Right ventricle myocardium superior (tissue), 1 donor: ENCODE results near the gene RFC2. TPM values are rescaled to one million over a fixed set of nuclear protein-coding genes. Genes with fewer than 3 reads are reported as not detected.
"Not testable (repeated sequence)": the region's sequence is repeated elsewhere in the genome, so short reads cannot be mapped to it uniquely, and the experiment has no call there.

ENCODE experiments used
- ATAC-seq: fragments of 200-7000 bp; cut with Tn5 transposase; one replicate; pipeline ENCODE4 v1.9.1; 2020; ENCODE audit warnings: mild to moderate bottlenecking; ENCODE audit not compliant: poor library complexity
- DNase-seq: peaks from one replicate; pipeline ENCODE4 v3.0.0-alpha.2; 2020
- intact Hi-C: fragments of 100-400 bp; cut with DNase I; formaldehyde crosslinking; loops from one replicate; pipeline ENCODE4 v1.11.2; 2022
- total RNA-seq: library from RNA; stranded (reverse); fragmentation: NEBNext Ultra II Directional; extraction: Animal tissue kit (Norgen Biotek cat#: 25700); gene quantifications from one replicate; pipeline ENCODE4 v1.2.1, GENCODE V29; 2021
- donor health status: DM: no; HTN: yes; CAD: no; lungs with severe emphysema.

The RFC2 gene
- total RNA-seq, 1 donor from 2014 or later = 9.4 TPM

- intact Hi-C loops, DNase-seq, ATAC-seq: not testable (repeated sequence)
Observed at GRCh38 chr7:74255461-74255860, 1.3 kb upstream of the RFC2 start.

DNA sequence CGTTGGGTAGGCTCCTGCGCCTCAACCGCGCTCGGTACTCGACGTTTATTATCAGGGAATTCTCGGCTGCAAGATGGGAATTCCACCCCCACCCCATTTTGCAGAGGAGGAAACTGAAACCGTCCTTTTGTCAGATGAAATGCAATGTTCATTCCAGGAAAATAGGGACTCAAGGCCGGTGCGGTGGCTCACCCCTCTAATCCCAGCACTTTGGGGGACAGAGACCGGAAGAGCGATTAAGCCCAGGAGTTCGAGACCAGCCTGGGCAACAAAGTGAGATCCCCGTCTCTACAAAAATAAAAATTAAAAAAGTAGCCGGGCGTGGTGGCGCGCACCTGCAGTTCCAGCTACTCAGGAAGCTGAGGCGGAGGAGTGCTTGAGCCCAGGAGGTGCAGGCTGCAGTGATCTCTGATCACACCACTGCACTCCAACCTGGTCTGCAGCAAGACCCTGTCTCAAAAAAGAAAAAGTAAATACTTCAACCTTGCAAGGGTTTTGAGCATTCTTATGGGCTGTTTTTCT lies 720 bp upstream of the RFC2 start:
- intact Hi-C loops = no loop called here
- ATAC-seq = no peak
- DNase-seq = no peak

DNA sequence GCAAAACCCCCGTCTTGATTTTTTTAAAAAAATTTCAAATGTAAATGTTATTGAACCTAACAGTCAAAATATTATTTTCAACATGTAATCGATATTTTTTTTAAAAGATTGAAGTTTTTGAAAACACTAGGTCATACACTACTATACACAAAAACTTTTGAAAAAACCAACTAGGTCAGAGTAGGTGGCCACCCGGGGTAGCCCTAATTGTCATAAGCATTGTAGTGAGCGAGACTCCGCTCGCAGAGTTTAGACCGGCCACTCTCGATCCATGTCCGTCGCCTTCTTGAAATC lies 417 bp downstream of the RFC2 start:
- ATAC-seq (peak; percentile 23), DNase-seq (no peak)
- intact Hi-C loops = no loop called here

DNA sequence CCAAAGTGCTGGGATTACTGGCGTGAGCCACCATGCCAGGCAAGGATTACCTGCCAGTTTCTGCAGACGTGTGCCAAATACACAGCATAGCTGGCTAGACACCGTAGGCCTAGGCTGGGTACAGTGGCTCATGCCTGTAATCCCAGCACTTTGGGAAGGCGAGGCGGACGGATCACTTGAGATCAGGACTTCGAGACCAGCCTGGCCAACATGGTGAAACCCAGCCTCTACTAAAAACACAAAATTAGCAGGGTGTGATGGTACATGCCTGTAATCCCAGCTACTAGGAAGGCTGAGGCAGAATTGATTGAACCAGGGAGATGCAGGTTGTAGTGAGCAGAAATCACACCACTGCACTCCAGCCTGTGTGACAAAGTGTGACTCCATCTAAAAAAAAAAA lies 868 bp downstream of the RFC2 start:
- intact Hi-C loops = no loop called here
- DNase-seq = no peak
- no peak for ATAC-seq

DNA sequence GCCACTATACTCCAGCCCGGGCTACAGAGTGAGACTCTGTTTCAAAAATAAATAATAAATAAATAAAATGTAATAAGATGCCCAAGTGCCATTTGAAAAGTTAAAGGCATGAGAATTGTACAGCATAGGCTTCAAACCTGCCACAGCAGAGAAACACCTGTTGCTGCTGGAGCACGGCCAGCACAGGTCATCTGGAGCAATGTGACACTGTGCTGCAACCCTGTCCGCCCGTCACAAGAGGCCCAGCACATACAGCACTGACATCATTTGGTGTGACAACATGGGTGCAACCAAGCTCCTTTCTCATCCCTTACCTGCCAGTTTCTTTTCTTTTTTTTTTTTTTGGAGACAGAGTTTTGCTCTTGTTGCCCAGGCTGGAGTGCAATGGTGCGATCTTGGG lies 1.3 kb downstream of the RFC2 start:
- intact Hi-C loops = no loop called here
- no peak for ATAC-seq
- no peak for DNase-seq

- intact Hi-C loops, ATAC-seq, DNase-seq: not testable (repeated sequence)
Observed at GRCh38 chr7:74249058-74249457, 5.1 kb downstream of the RFC2 start.

- intact Hi-C loops = no loop called here
Observed at GRCh38 chr7:74248156-74248555, 6.0 kb downstream of the RFC2 start.

DNA sequence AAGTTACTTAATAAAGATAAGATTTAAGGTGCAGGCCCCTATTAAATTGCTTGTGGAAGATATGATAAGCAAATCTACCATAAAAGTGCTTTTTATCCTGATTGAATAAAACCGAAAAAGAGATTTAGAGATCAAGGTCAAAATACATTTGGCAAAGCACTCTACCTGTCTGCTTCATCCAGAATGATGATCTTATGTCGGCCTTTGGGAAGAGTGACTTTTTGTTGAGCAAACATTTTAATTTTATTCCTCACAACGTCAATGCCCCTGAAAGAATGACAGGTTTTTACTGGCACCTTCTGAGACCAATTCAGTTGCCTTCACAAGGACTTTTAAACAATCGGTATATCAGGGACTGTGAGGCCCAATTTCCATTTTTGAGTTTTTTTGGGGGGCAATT lies 7.7 kb downstream of the RFC2 start:
- intact Hi-C loops = no loop called here
- DNase-seq (no peak), ATAC-seq (no peak)

More at GRCh38 chr7:74248156-74248555, 6.0 kb downstream of the RFC2 start:
- ATAC-seq = no peak
- DNase-seq = no peak

- DNase-seq (no peak), ATAC-seq (no peak)
- intact Hi-C loops = no loop called here
Observed at GRCh38 chr7:74242122-74242443, 12.1 kb downstream of the RFC2 start.

- intact Hi-C loops = no loop called here
- DNase-seq (no peak), ATAC-seq (no peak)
Observed at GRCh38 chr7:74240482-74240881, 13.7 kb downstream of the RFC2 start.

- intact Hi-C loops = no loop called here
- ATAC-seq (no peak), DNase-seq (no peak)
Observed at GRCh38 chr7:74236284-74236683, 17.9 kb downstream of the RFC2 start.

- intact Hi-C loops = no loop called here
- DNase-seq (no peak), ATAC-seq (no peak)
Observed at GRCh38 chr7:74235518-74236268, 18.5 kb downstream of the RFC2 start.

DNA sequence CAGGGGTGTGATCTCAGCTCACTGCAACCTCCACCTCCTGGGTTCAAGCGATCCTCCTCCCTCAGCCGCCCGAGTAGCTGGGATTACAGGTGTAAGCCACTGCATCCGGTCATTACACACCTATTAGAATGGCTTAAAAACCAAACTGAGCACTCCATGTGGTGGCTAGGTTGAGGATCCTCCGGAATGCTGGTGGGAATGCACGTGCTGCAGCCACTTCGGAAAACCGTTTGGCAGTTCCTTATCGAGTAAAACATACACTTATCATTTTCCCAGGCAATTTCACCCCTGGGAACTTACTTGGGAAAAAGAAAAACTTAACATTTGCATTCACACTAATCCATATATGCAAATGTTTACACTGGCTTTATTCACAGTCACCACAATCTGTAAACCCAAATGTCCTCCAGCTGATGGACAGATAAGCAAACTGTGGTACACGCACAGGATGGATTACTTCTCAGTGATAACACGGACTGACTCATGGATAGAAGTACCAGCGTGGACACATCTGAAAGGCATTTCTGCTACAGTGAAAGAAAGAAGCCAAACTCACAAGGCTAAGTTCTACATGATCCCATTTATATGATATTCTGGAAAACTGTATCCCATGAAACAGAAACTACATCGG lies 20.4 kb downstream of the RFC2 start:
- no peak for DNase-seq
- intact Hi-C loops = no loop called here
- ATAC-seq = no peak

DNA sequence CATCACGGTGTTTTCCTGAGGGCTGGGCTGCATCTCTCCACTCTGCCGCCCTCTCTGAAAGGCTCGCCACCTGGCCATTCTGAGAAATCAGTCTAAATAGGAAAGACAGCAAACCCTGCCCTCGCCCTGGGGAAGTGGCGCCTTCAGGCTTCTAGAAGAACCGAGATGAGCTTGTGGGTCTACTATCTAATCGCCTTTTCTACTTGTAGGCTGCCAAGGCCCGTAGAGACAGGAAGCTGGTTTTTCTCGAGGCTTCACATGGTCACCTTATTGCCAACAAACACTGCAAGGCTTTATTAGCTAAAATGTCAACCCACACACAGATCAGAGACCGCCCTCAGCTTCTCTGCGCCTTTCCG lies 23.0 kb downstream of the RFC2 start:
- intact Hi-C loops = no loop called here
- DNase-seq (no peak), ATAC-seq (no peak)

DNA sequence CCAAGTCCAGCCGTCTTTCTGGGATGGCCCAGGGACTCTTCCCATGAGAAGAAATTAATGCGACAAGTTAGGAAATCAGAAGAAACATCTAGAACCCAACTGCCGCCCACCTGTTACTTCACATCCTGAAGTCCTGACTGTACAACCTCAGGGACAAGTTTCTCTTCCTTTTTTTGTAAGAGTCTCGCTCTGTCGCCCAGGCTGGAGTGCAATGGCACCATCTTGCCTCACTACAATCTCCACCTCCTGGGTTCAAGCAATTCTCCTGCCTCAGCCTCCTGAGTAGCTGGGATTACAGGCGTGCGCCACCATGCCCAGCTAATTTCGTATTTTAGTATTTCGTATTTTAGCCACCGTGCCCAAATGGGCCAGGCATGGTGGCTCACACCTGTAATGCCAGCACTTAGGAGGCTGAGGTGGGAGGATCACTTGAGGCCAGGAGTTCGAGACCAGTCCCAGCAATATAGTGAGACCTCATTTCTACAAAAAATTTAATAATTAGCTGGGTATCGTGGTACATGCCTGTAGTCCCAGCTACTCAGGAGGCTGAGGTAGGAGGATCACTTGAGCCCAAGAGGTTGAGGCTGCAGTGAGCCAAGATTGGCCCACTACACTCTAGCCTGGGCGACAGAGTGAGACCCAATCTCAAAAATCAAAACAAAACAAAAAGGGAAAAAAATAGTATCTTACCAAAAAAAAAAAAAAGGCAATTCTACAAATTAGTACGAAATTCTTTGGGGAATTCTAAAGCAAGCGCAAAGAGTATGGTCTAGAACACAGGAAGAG lies 23.6 kb downstream of the RFC2 start:
- intact Hi-C loops = no loop called here
- ATAC-seq = peak; percentile 23

DNA sequence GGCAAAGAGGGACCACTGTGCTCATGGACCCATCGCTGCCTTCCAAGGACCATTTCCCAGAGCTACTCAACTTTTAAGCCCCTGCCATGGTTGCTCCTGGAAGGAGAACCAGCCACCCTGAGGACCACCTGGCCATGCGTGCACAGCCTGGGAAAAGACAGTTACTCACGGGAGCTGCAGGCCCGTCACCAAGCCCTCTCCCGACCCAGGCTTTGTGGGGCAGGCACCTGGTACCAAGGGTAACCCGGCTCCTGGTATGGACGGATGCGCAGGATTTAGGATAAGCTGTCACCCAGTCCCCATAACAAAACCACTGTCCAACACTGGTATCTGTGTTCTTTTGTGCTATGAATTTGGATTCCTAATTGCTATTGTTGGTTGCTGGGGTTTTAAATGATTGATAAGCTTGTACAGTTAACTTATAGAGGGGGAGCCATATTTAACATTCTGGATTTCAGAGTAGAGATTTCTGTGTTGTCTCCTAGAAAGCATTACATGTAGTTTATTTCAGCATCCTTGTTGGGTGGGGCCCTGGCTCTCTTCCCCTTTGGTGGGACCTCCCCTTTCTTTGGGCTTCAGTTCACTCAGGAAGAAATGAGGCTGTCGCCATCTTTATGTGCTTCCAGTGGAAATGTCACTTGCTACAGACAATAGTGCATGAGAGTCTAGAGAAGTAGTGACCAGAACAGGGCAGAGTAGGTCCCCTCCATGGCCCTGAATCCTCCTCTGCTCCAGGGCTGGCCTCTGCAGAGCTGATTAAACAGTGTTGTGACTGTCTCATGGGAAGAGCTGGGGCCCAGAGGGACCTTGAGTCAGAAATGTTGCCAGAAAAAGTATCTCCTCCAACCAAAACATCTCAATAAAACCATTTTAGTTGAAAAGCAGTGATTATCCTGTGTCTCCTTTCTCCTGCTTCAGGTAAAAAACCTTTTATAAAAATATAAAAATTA lies 25.0 kb downstream of the RFC2 start:
- ATAC-seq (peak; percentile 26), DNase-seq (no peak)
- intact Hi-C loops = no loop called here

More for the DNA sequence above, 23.6 kb downstream of the RFC2 start:
- DNase-seq = no peak

DNA sequence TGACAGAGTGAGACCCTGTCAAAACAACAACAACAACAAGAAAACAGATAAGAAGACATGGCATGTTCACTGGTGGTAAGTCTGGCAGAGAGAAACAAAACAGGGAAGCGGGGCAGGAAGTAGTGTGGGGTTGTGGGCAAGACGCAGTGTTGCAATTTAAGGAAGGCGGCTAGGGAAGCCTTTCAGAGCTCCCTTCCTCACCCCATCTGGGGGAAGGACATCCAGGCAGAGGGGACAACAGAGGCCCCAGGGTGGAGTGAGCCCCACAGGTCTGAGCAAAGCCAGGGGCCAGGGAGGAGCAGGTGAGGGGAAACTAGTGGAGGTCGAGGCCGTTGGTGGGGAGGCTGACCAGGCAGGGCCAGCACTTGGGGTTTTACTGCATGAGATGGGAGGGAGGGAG lies 27.6 kb downstream of the RFC2 start:
- ATAC-seq = peak; percentile 76
- DNase-seq = no peak
- intact Hi-C loops = no loop called here

DNA sequence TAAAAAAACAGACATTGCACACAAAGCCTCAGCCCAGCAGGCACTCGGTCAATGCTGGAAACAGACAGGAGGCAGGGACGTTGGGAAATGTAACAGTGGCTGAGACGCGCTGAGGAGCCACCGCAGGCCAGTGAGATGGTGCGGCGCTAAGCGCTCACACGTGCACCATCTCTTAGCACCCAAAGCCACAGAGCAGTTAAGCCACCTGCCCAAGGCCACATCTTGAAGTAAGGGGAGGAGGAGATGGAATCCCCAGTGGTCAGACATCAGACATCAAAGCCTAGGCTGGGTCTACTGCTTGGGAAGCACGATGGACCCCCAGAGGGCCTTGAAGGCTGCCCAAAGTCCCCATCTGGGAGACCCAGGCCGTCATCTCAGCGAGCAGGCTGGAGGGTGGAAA lies 28.8 kb downstream of the RFC2 start:
- intact Hi-C loops = no loop called here
- ATAC-seq (no peak), DNase-seq (no peak)

DNA sequence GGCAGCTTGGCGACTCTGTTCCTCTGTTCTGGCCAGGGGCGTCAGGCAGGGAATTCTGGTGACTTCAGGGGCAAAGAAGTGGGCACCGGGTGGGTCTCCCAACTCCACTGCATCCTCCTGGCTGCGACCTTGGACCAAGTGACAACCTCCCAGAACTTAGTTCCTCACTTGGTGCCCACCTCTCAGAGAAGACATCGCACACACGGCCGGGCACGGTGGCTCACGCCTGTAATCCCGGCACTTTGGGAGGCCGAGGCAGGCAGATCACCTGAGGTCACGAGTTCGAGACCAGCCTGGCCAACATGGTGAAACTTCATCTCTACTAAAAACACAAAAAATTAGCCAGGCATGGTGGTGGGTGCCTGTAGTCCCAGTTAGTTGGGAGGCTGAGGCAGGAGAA lies 29.3 kb downstream of the RFC2 start:
- DNase-seq, intact Hi-C loops, ATAC-seq: not testable (repeated sequence)
